ENCODE results near the gene GHRL.
"Not testable (repeated sequence)": the region's sequence is repeated elsewhere in the genome, so short reads cannot be mapped to it uniquely, and the experiment has no call there.

GHRL gene

DNA sequence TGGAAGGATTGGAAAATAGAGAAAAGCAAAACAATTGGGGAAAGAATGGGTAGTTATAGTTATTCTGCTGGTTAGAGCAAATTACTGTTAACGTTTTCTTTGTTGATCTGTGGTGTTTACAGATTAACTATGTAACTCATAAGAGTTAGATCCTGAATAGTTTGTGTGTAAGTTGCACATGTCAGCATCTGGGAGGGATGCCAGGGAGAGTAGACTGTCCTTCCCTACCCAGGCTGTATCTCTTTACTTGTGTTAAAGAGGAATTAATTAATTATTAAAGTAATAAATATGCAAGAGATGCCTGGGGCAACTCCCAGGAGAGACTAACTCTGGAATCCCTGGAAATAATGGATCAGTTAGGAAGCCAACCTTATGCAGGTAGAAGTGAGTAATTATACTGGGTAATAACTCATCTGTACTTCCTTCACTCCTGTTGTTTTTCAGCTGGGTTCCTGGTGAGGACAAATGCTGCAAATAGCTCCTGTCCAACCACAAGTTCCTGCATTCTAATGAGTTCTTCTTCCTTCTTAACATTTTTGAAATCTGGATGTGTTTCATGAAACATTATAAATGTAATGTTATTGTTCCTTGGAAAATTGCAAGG lies 18.9 kb downstream of the GHRL start:
- no peak for DNase-seq (ENCODE audit: low read depth, low spot score)

DNA sequence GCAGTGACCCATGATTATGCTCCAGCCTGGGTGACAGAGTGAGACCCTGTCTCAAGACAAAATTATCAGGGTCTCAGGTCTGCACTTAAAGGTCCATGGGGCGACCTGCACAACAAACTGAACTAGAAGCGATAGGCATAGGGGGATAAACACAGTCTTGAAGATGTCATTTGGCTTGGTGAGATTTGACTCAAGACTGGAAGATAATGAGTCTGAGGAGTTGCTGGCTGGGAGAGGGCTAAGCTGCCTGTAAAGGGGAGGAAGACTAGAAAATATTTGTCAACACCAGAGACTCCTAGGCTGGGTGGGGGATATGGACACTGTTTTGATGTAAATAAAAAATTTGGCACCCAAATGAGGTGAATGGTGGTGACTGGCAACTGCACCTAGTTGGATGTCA lies 19.8 kb downstream of the GHRL start:
- DNase-seq (ENCODE audit: low read depth, low spot score) = no peak

DNA sequence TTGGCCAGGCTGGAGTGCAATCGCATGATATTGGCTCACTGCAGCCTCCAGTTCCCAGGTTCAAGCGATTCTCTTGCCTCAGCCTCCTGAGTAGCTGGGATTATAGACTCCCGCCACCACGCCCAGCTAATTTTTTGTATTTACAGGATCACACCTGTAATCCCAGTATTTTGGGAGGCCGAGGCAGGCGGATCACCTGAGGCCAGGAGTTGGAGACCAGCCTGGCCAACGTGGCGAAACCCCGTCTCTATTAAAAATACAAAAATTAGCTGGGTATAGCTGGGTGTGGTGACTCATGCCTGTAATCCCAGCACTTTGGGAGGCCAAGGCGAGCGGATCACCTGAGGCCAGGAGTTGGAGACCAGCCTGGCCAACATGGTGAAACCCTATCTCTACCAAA lies 20.3 kb downstream of the GHRL start:
- DNase-seq (ENCODE audit: low read depth, low spot score) = not testable (repeated sequence)

DNA sequence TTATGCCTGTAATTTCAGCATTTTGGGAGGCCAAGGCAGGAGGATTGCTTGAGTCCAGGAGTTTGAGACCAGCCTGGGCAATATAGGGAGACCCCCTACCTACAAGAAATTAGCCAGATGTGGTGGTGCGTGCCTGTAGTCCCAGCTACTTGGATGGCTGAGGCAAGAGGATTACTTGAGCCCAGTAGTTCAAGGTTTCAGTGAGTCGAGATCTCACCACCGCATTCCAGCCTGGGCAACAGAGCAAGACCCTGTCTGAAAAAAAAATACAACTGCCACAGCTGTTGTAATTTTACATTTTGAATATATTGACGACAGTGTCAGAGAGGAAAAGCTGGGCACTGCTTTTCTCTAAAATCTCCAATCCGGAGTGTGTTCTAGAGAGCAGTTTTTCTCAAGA lies 23.3 kb downstream of the GHRL start:
- DNase-seq (ENCODE audit: low read depth, low spot score) = no peak

DNA sequence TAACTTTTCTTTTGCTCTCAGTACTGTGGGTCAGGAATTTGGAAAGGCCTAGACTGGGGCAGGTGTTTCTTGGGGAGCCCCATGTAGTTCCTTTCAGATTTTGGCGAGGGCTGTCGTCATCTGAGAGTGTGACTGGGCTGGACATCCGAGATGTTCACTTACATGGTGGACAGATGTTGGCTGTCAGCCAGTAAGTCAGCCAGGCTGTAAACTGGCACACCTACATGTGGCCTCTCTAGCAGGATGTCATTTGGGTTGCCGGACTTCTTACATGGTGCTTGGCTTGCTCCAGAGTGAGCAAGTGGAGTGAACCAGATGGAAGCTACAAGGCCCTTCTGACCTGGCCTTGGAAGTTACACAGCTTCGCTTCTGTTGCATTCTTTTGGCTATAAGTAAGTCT lies 23.8 kb downstream of the GHRL start:
- DNase-seq (ENCODE audit: low read depth, low spot score) = no peak

DNA sequence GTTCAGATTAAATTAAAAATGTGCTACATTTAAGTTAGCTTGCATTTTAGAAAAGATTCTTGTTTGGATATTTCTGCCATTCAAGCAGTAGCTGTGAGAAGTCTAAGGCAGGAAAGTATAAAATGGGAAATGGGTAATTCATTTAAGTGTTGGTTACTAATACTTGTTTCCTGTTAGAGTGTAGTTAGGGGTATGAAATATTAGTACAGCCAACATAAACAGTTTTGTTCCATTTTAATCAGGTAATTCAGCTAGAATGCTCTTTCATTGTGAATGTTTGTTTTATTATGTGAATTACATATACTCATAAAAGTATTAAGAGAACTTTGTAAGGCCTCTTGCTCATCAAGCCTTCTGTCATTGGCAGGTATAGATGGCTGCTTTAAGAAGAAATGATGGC lies 24.6 kb downstream of the GHRL start:
- no peak for DNase-seq (ENCODE audit: low read depth, low spot score)

DNA sequence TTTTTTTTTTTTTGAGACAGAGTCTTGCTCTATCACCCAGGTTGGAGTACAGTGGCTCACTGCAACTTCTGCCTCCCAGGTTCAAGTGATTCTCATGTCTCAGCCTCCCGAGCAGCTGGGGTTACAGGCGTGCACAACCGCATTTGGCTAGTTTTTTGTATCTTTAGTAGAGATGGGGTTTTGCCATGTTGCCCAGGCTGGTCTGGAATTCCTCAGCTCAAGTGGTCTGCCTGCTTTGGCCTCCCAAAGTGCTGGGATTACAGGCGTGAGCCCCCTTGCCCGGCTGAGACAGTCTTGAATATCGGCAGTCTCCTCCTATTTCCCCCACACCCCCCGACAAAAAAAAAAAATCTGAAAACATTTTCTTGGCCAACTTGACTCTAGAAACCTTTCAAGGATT lies 25.8 kb downstream of the GHRL start:
- not testable (repeated sequence) for DNase-seq (ENCODE audit: low read depth, low spot score)

DNA sequence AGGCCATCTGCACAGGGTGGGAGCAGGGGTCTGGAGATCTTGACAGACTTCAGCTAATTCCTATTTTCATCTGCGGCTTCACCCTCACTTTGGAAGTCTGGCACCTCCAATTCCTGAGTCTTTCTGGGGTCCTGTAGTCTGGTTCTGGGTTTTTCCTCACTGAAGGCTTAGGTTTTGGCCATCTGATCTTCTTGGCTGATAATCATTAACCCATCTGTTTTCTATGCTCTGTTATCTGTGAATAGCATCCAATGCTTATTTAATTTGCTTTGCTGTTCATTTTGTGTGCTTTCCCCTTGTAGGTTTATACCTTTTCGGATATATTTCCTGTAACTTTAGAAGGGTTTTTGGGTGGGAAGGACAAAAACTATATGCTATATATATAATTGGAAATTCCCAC lies 26.9 kb downstream of the GHRL start:
- DNase-seq (ENCODE audit: low read depth, low spot score) = no peak

DNA sequence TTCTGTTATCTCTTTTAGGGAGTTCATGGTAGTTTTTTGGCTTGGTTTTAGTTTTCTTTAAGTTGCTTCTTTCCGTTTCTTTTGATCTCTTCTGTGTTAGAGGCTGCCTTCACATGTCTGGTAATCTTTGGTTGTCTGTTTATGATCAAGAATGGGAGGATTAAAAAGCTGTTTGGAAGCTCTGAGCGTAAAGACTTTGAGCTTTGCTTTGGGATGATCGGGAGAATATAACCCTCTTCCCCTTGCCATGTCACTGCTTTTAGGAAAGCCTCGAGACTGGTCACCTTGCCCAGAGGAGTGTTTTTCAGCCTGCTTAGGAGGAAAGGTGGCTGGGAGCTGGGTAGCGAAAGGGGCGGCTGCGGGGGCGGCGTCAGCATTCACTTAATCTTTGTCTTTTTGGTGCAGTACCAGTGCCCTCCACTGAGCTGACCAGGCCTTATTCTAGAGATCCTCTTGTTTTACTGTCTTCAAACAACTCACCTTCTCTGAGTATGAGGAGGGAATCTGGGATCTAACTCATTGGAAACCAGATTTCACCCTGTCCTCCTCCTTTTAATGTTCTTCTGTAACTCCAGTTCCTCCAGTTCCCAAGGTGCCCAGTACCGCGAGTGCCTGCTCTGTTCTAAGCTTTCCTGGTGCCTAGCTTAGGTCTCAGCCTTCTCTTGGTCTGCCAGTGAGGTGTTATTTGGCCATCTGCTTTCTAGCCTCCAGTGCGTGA lies 28.9 kb downstream of the GHRL start:
- no peak for DNase-seq (ENCODE audit: low read depth, low spot score)

DNA sequence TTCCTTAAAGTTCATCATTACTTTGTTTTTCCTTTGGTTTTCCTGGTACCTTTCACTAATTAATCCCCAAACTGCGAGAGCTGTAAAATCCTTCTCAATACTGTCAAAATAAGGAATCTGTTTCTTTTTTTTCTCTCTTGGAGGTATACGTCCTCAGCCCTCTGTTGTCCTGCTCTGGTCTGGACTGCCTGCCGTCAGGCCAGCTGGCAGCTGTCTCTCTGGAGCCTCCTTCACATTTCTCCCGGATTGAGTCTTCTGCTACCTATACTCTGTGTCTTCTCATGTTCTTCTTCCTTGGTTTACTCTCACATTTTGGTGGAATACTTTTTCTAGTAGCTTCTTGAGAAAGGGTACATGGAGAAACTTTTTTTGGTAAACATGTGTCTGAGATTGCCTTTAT lies 30.7 kb downstream of the GHRL start:
- no peak for DNase-seq (ENCODE audit: low read depth, low spot score)

DNA sequence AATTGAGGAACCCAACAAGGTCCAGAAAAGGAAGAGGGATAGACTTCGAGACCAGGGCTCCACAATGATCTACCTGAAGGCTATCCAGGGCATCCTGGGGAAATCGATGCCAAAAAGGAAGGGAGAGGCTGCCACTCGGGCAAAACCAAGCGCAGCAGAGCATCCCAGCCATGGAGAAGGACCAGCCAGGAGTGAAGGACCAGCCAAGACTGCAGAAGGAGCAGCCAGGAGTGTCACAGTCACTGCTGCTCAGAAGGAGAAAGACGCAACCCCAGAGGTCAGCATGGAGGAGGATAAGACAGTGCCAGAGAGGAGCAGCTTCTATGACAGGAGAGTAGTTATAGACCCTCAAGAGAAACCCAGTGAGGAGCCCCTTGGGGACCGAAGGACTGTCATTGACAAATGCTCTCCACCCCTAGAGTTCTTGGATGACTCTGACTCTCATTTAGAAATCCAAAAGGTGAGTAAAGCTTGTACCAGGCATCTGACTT lies 32.5 kb downstream of the GHRL start:
- DNase-seq (ENCODE audit: low read depth, low spot score) = no peak

DNA sequence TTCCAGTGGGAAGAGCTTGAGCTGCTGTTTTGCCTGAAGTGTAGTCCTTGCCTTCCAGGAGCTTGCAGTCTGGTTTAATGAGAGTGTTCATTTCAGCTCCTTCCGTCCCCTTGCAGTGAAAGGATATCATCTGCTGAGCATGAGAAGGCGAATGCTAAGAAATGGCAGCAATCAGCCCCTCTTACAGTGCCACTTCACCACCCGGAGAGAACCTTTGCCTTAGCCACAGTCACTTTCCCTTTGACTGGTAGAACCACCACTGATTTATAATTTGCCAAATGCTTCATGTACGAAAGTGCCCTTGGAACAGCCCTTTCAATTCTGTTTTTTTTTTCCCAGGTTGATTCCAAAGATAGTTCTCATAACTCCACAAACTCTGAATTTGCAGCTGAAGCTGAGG lies 32.9 kb downstream of the GHRL start:
- no peak for DNase-seq (ENCODE audit: low read depth, low spot score)

DNA sequence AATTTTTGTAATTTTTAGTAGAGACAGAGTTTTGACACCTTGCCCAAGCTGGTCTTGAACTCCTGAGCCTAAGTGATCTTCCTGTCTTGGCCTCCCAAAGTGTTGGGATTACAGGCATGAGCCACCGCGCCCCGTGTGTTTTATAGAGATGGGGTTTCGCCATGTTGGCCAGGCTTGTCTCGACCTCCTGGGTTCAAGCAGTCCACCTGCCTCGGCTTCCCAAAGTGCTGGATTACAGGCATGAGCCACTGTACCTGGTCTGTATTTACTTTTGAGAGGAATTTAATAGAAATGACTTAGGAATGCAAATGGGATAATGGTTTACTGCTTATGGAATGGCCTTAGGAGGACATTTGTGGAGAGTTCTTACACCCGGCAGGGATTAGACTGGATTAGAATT lies 33.7 kb downstream of the GHRL start:
- no peak for DNase-seq (ENCODE audit: low read depth, low spot score)

DNA sequence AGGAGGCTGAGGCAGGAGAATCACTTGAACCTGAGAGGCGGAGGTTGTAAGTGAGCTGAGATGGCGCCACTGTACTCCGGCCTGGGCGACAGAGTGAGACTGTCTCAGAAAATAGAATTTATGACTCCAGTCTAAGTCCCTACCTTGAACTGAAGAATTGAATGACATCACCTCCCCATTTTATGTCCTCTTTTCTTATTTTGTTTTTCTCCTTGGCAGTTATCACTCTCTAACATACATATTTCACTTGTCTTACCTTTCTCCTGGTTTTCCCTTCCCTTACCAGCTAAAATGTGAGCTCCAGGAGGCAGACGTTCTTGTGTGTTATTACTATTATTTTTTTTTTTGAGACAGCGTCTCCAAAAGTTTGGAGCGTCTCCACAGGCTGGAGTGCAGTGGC lies 36.9 kb downstream of the GHRL start:
- no peak for DNase-seq (ENCODE audit: low read depth, low spot score)

DNA sequence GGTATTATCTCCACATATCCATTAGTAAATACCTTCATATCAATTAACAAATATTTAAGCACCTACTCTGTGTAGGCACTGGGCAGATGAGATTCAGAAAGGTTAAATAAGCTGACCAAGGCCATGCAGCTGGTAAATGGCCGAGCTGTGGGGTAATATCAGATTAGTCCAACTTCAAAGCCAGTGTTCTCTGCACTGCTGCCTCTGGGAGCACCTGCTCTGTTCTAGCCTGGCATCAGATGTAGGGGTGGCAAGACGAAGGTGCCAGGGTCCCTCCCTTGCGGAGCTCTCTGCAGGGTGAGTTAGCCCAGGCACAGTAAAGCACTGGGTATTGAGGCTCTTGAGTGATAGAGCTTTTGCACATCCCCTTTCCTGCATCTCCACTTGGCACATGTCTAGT lies 39.0 kb downstream of the GHRL start:
- no peak for DNase-seq (ENCODE audit: low read depth, low spot score)

DNA sequence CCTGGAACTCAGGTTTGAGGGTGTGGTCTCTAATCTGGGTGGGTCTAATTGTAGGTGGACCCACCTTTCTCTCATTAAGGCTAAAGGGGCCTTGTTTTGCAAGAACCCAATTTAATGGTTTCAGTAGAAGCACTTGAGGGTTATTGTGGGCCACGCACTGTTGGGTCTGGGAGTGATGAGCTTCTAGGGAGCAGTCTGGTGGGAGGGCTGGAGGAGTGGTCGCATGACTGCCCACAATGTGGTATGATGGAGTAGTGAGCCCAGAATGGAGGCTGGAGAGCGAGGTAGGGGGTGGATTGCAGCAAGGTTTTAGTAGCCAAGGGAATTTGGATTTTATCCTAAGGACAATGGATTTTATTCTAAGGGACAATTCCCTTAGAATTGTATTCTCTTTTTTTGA lies 41.7 kb downstream of the GHRL start:
- no peak for DNase-seq (ENCODE audit: low read depth, low spot score)

DNA sequence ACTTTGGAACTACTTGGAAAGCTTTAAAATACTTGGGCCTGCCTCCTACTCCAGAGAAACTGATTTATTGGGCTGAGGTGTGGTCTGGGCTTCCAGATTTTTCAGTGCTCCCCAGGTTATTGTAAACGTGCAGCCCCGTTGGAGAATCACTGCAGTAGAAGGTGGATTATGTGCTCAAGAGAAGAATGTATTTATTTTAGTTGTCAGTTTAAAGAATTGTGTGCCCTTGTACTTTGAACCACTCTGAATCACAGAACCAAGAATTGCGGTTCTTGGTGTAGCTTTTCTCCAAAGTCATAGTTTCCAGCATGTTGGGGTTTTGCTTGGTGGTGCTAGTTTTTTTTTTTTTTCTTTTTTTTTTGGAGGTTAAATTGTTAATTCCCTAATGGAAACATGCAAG lies 42.9 kb downstream of the GHRL start:
- no peak for DNase-seq (ENCODE audit: low read depth, low spot score)

DNA sequence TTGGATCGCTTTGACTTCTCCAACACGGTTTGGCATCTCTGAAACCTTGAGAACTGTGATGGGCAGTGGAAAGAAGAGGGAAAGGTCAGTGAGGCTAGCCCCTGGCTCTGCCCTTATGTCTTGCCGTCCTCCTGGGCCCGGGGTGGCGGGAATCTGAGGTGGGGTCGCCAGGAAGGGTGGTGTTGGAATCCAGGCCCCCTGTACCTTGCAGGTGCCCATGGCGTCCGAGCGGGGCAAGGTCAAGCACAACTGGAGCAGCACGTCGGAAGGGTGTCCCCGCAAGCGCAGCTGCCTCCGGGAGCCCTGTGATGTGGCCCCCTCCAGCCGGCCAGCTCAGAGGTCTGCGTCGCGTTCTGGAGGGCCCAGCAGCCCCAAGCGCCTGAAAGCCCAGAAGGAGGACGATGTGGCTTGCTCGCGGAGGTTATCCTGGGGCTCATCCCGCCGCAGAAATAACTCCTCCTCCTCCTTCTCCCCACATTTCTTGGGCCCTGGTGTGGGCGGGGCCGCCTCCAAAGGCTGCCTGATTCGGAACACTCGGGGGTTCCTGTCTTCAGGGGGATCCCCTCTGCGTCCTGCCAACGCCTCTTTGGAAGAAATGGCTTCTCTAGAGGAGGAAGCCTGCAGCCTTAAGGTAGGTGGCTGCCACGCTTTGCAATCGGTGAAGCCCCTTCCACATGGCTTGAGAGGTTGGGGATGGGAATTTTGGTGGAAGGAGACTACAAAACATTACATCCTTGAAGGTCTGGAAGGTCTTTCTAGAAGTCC lies 43.6 kb downstream of the GHRL start:
- DNase-seq (ENCODE audit: low read depth, low spot score) = no peak

DNA sequence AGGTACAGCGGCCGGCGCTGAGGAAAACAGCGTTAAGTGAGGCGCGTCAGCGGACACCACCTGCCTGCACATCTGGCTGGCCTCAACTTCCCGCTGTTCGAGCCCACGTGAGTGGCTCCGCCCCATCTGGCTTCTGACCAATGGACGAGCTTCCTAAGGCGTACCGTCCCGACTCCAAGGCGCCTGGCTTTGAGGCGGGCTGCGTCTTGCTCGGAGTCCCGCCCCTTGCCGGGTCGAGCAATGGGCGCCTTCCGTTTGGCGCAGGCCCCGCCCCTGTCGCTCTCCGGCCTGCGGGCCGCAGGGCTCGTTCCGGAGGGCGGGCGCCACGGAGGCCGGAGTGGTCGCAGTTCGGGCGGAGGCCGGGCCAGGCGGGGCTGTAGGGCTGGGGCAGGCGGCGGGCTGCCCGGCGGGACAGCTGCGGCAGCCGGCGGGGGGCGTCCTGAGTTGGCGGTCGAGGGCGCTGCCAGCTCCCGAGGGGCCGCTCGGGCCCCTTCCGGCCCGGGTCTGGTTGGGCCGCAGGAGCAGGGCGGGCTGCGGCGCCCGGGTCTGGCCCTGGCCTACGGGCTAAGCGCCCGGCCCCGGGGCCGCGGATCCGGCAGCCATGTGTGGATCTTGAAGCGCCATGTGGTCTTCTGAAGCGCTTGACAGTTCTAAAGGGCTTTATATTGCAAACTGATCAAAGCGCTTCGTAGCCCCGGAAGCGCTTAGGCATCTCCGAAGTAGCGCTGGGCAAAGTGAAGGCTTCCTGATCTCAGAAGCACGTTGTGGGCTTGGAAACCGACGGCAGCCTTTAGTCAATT lies 44.4 kb downstream of the GHRL start, which contains the start of gene TATDN2:
TSS of gene TATDN2 (plus strand) at position 276 of the 800 bp plus-strand sequence. CDS start 742 bp downstream, outside the sequence.
- DNase-seq (ENCODE audit: low read depth, low spot score) = peak; percentile 92

DNA sequence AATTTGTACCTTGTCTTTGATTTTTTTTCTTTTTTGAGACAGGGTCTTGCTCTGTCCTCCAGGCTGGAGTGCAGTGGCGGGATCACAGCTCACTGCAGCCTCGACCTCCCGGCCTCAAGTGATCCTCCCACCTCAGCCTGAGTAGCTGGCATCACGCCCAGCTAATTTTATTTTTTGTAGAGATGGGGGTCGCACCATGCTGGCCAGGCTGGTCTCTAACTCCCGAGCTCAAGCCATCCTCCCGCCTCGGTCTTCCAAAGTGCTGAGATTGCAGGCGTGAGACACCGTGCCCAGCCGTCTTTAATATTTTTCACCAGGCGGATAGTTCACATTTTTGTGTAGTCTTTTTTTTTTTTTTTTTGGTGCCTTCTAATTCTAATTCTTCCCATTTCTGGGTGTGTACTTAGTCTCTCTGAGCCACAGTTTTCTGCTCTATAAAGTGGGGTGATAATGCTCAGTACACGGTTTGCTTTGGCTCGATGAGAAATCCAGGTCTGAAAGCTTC lies 45.0 kb downstream of the GHRL start:
- DNase-seq (ENCODE audit: low read depth, low spot score) = no peak

DNA sequence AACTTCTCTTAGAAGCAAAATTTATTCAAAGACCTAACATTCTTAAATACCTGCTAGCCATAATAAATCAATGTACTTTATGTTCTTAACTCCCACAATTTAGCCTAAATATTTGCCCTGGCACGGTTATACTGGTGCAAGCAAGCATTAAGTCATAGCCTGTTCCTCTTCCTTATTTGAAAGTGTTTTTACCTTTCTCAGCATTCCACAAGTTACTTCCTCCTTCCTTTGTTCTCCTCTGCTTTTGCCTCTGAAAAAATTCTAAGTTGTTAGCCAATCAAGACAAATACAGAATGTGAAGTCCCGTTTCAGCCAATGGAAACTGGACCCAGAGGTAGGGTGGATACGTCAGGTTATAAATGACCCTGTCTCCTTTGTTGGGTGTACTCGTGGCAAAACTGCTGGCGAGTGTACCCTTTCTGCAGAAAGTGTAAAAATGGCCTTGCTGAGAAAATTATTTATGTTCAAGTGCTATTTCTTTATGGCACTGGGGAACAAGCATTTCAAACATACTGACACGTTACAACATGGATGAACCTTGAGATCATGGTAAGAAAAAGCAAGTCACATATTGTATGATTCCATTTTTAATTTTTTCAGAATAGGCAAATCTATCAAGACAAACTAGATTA lies 47.5 kb downstream of the GHRL start:
- no peak for DNase-seq (ENCODE audit: low read depth, low spot score)

Data from brain pericyte (primary cell).